Measurements from ENCODE around the gene ARHGAP36. TPM values are rescaled to one million over a fixed set of nuclear protein-coding genes. Genes with fewer than 3 reads are reported as not detected.

The ARHGAP36 gene
- total RNA-seq, 1 donor from 2014 or later: not detected

GRCh38 chrX:131066237-131066636 lies 8.1 kb downstream of the ARHGAP36 start:
- no peak for ATAC-seq
- DNase-seq: no peak
- no peaks in the 10 kb centered on the region for H3K9me3 ChIP-seq
- no peak overlapping the region for H3K4me3 ChIP-seq
- intact Hi-C loops (cut with DNase I): no loop called here
- H3K27ac ChIP-seq: no peak overlapping the region
- peaks cover 5% of the 10 kb centered on the region for H3K27me3 ChIP-seq (ENCODE audit: low read depth)
- H3K36me3 ChIP-seq: no peaks in the 10 kb centered on the region
- no peaks in the 10 kb centered on the region for H3K4me1 ChIP-seq
- TF ChIP-seq, protein P1, sequence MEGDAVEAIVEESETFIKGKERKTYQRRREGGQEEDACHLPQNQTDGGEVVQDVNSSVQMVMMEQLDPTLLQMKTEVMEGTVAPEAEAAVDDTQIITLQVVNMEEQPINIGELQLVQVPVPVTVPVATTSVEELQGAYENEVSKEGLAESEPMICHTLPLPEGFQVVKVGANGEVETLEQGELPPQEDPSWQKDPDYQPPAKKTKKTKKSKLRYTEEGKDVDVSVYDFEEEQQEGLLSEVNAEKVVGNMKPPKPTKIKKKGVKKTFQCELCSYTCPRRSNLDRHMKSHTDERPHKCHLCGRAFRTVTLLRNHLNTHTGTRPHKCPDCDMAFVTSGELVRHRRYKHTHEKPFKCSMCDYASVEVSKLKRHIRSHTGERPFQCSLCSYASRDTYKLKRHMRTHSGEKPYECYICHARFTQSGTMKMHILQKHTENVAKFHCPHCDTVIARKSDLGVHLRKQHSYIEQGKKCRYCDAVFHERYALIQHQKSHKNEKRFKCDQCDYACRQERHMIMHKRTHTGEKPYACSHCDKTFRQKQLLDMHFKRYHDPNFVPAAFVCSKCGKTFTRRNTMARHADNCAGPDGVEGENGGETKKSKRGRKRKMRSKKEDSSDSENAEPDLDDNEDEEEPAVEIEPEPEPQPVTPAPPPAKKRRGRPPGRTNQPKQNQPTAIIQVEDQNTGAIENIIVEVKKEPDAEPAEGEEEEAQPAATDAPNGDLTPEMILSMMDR (IDR thresholded peaks at IDR 0.05): no peak

DNA sequence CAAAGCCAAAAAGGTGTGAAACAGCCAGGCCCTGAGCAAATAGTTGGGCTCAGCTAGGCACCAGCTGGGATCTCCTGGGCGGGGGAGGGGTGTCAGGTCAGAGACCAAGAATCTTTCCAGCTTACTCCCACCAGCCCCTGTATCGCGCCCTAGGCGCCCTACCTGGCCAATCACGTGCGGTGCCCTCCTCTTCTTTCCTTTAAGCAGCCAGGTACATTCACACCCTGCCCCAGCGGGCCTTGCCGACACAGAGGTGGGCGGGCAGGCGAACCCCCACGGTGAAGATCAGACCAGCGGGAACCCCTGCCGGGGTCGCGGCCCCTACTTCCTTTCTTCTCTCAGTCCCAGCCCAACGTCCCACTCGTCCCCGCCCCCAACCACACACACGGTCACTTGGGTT lies 9.1 kb downstream of the ARHGAP36 start:
- TF ChIP-seq, protein P1 (IDR thresholded peaks at IDR 0.05): no peak
- intact Hi-C loops (cut with DNase I): no loop called here
- no peaks in the 10 kb centered on the region for H3K36me3 ChIP-seq
- no peak overlapping the region for H3K27ac ChIP-seq
- ATAC-seq (no peak), DNase-seq (no peak)
- H3K9me3 ChIP-seq: no peaks in the 10 kb centered on the region
- H3K4me3 ChIP-seq: no peak overlapping the region
- H3K4me1 ChIP-seq: no peaks in the 10 kb centered on the region
- peaks cover 5% of the 10 kb centered on the region for H3K27me3 ChIP-seq (ENCODE audit: low read depth)

- Histone ChIP-seq H3K9me3 (no peaks in the 10 kb centered on the region), H3K27me3 (ENCODE audit: low read depth) (peaks cover 5% of the 10 kb centered on the region), H3K36me3 (no peaks in the 10 kb centered on the region), H3K27ac (no peak overlapping the region), H3K4me1 (no peaks in the 10 kb centered on the region), H3K4me3 (no peak overlapping the region)
- intact Hi-C loops (cut with DNase I): no loop called here
- ATAC-seq (no peak), DNase-seq (no peak)
- TF ChIP-seq, protein P1 (IDR thresholded peaks at IDR 0.05): no peak
These were observed 9.9 kb downstream of the ARHGAP36 start for GRCh38 chrX:131067846-131068745.

- intact Hi-C loops (cut with DNase I): no loop called here
- Histone ChIP-seq H3K4me3 (no peak overlapping the region), H3K27ac (no peak overlapping the region), H3K36me3 (no peaks in the 10 kb centered on the region), H3K4me1 (no peaks in the 10 kb centered on the region), H3K27me3 (ENCODE audit: low read depth) (peaks cover 5% of the 10 kb centered on the region), H3K9me3 (no peaks in the 10 kb centered on the region)
- no peak for DNase-seq
- ATAC-seq: no peak
- TF ChIP-seq, protein P1 (IDR thresholded peaks at IDR 0.05): peak; percentile 18
These were observed 11.0 kb downstream of the ARHGAP36 start for GRCh38 chrX:131068945-131069719.

- H3K27me3 ChIP-seq (ENCODE audit: low read depth): peaks cover 5% of the 10 kb centered on the region
- ATAC-seq (no peak), DNase-seq (no peak)
- TF ChIP-seq, protein P1 (IDR thresholded peaks at IDR 0.05): no peak
- H3K27ac ChIP-seq: no peak overlapping the region
- H3K4me3 ChIP-seq: no peak overlapping the region
- no peaks in the 10 kb centered on the region for H3K9me3 ChIP-seq
- intact Hi-C loops (cut with DNase I): no loop called here
- H3K4me1 ChIP-seq: no peaks in the 10 kb centered on the region
- no peaks in the 10 kb centered on the region for H3K36me3 ChIP-seq
These were observed 14.9 kb downstream of the ARHGAP36 start for GRCh38 chrX:131072871-131073571.
